HG02840 (cell line): ENCODE measurements around the gene AGXT.
A peak's percentile ranks its signal among the peaks of the same experiment; 100 is the strongest.

Experiments used
- ATAC-seq: cut with Tn5 transposase; IDR thresholded peaks from one replicate; pipeline ENCODE4 v1.9.1; 2021; ENCODE audit warnings: mild to moderate bottlenecking, moderate library complexity, moderate number of reproducible peaks; ENCODE audit not compliant: unreplicated experiment, low FRiP score

The AGXT gene

GRCh38 chr2:240868286-240869108 is at the start of gene AGXT:
Gene AGXT (plus strand): TSS chr2:240868824. CDS start chr2:240868866, 42 bp downstream.
- no peak for ATAC-seq

- ATAC-seq = no peak
These were observed 49.3 kb upstream of the AGXT start for GRCh38 chr2:240819126-240819857.

GRCh38 chr2:240819858-240820606 is 48.6 kb upstream of the AGXT start, which contains the start of gene KIF1A:
Gene KIF1A (minus strand): TSS chr2:240820219. CDS start chr2:240797752, 22,467 bp downstream.
- ATAC-seq = no peak

GRCh38 chr2:240820607-240821428 is 47.8 kb upstream of the AGXT start:
- ATAC-seq = no peak

- no peak for ATAC-seq
These were observed 47.2 kb upstream of the AGXT start for GRCh38 chr2:240821429-240821778.

- no peak for ATAC-seq
These were observed 46.3 kb upstream of the AGXT start for GRCh38 chr2:240822280-240822847.

GRCh38 chr2:240823449-240824336 is 44.9 kb upstream of the AGXT start:
- no peak for ATAC-seq

GRCh38 chr2:240825476-240825875 is 43.1 kb upstream of the AGXT start:
- ATAC-seq = no peak

- no peak for ATAC-seq
These were observed 36.9 kb upstream of the AGXT start for GRCh38 chr2:240831594-240832204.

GRCh38 chr2:240832205-240832727 is 36.4 kb upstream of the AGXT start:
- peak; percentile 70 for ATAC-seq

- no peak for ATAC-seq
These were observed 35.6 kb upstream of the AGXT start for GRCh38 chr2:240832921-240833494.

- no peak for ATAC-seq
These were observed 34.8 kb upstream of the AGXT start for GRCh38 chr2:240833724-240834285.

GRCh38 chr2:240834377-240834975 is 34.1 kb upstream of the AGXT start:
- ATAC-seq = no peak

GRCh38 chr2:240835528-240835927 is 33.1 kb upstream of the AGXT start:
- no peak for ATAC-seq

GRCh38 chr2:240836781-240837467 is 31.7 kb upstream of the AGXT start:
- ATAC-seq = no peak

- ATAC-seq = no peak
These were observed 31.0 kb upstream of the AGXT start for GRCh38 chr2:240837621-240838020.
